Neural cell (in vitro differentiated cells): ENCODE measurements around the gene FNDC3B. TPM values are rescaled to one million over a fixed set of nuclear protein-coding genes. Genes with fewer than 3 reads are reported as not detected.

Experiments used
- H2AFZ ChIP-seq: fragments of 200-600, 300-800 bp; sonication (generic), shearing (Covaris generic); 2 replicates; pipeline ENCODE4 v1.6.0; 2014; ENCODE audit warnings: low read depth, mild to moderate bottlenecking, antibody characterized with exemption, low read length, moderate library complexity
- H3F3A ChIP-seq: fragments of 200-600 bp; shearing (Covaris generic); 2 replicates; pipeline ENCODE4 v1.6.1; 2016; ENCODE audit warnings: mild to moderate bottlenecking, moderate library complexity, mixed read lengths, antibody characterized with exemption, low read length; ENCODE audit not compliant: insufficient read depth, poor library complexity, severe bottlenecking
- H3K27ac ChIP-seq: fragments of 200-600, 300-800 bp; sonication (generic), shearing (Covaris generic); 2 replicates; pipeline ENCODE4 v1.5.1; 2014; ENCODE audit warnings: mild to moderate bottlenecking, low read length, moderate library complexity
- H3K27me3 ChIP-seq: fragments of 300-800, 200-600 bp; sonication (generic), shearing (Covaris generic); 2 replicates; pipeline ENCODE4 v1.6.0; 2014; ENCODE audit warnings: mild to moderate bottlenecking, low read depth, low read length, moderate library complexity; ENCODE audit not compliant: insufficient read depth
- H3K36me3 ChIP-seq: fragments of 300-800, 200-600 bp; sonication (generic), shearing (Covaris generic); 2 replicates; pipeline ENCODE4 v1.5.1; 2014; ENCODE audit warnings: mild to moderate bottlenecking, antibody characterized with exemption, low read length, moderate library complexity; ENCODE audit not compliant: insufficient read depth
- H3K4me2 ChIP-seq: fragments of 300-800, 200-600 bp; sonication (generic), shearing (Covaris generic); 2 replicates; pipeline ENCODE4 v1.6.0; 2014; ENCODE audit warnings: mild to moderate bottlenecking, low read length
- H3K4me3 ChIP-seq: fragments of 300-800, 200-600 bp; sonication (generic), shearing (Covaris generic); 2 replicates; pipeline ENCODE4 v1.5.1; 2014; ENCODE audit warnings: mild to moderate bottlenecking, low read length, moderate library complexity
- H3K79me2 ChIP-seq: fragments of 200-600 bp; shearing (Covaris generic); replicated peaks from 2 replicates; pipeline ENCODE4 v1.6.0; 2014; ENCODE audit warnings: mild to moderate bottlenecking, low read length, moderate library complexity; ENCODE audit not compliant: insufficient read depth
- H3K9ac ChIP-seq: fragments of 300-800, 200-600 bp; sonication (generic), shearing (Covaris generic); 2 replicates; pipeline ENCODE4 v1.6.1; 2016; ENCODE audit warnings: mild to moderate bottlenecking, low read length, mixed read lengths
- H3K9me2 ChIP-seq: fragments of 200-600 bp; shearing (Covaris generic); 2 replicates; pipeline ENCODE4 v1.6.1; 2016; ENCODE audit warnings: mild to moderate bottlenecking, low read length, mixed read lengths; ENCODE audit not compliant: insufficient read depth
- H3K9me3 ChIP-seq: fragments of 200-600, 300-800 bp; sonication (generic), shearing (Covaris generic); 2 replicates; pipeline ENCODE4 v1.6.1; 2016; ENCODE audit warnings: mild to moderate bottlenecking, mixed run types, low read length, moderate library complexity, mixed read lengths
- H4K20me1 ChIP-seq: fragments of 200-600 bp; shearing (Covaris generic); 2 replicates; pipeline ENCODE4 v1.6.1; 2016; ENCODE audit warnings: mild to moderate bottlenecking, mixed run types; ENCODE audit not compliant: insufficient read depth
- EP300 ChIP-seq: fragments of 450-650 bp; conservative IDR thresholded peaks from 2 replicates; pipeline ENCODE4 v1.6.1; 2014; ENCODE audit warnings: antibody characterized with exemption, mild to moderate bottlenecking, moderate library complexity; ENCODE audit not compliant: poor library complexity, severe bottlenecking
- EZH2 ChIP-seq: fragments of 200-600, 300-800 bp; shearing (Covaris generic), sonication (generic); IDR thresholded peaks from 2 replicates; pipeline ENCODE4 v1.6.1; 2014; ENCODE audit warnings: antibody characterized with exemption, low read length, borderline replicate concordance, mild to moderate bottlenecking; ENCODE audit not compliant: insufficient read depth, poor library complexity, severe bottlenecking
- MXI1 ChIP-seq: fragments of 450-650 bp; conservative IDR thresholded peaks from 2 replicates; pipeline ENCODE4 v1.6.1; 2014; ENCODE audit warnings: antibody characterized with exemption, mild to moderate bottlenecking; ENCODE audit not compliant: poor library complexity, severe bottlenecking
- POLR2AphosphoS5 ChIP-seq: IDR thresholded peaks from 2 replicates; pipeline ENCODE4 v1.6.1; 2012
- RAD21 ChIP-seq: fragments of 450-650 bp; conservative IDR thresholded peaks from 2 replicates; pipeline ENCODE4 v1.6.1; 2014; ENCODE audit warnings: antibody characterized with exemption, mild to moderate bottlenecking, moderate library complexity
- SMC3 ChIP-seq: fragments of 450-650 bp; conservative IDR thresholded peaks from 2 replicates; pipeline ENCODE4 v1.6.1; 2014; ENCODE audit warnings: antibody characterized with exemption, mild to moderate bottlenecking, moderate library complexity; ENCODE audit not compliant: poor library complexity
- TAF1 ChIP-seq: IDR thresholded peaks from 2 replicates; pipeline ENCODE4 v1.6.1; 2012; ENCODE audit warnings: low read depth
- polyA plus RNA-seq: library from polyadenylated mRNA; depleted of rRNA; stranded (reverse); fragments of >200 nt; gene quantifications from 2 replicates; pipeline ENCODE4 v1.2.3, GENCODE V29; 2014
- TF ChIP-seq, protein P1 (sequence below): IDR thresholded peaks from 2 replicates; pipeline ENCODE4 v1.6.1; 2012; ENCODE audit warnings: borderline replicate concordance
- TF ChIP-seq, protein P2 (sequence below): fragments of 450-650 bp; IDR thresholded peaks from 2 replicates; pipeline ENCODE4 v1.5.1; 2014; ENCODE audit warnings: antibody characterized with exemption, mild to moderate bottlenecking, moderate library complexity; ENCODE audit not compliant: poor library complexity, severe bottlenecking

The FNDC3B gene
- polyA plus RNA-seq, 1 donor from 2014 or later = 4.9 TPM

DNA sequence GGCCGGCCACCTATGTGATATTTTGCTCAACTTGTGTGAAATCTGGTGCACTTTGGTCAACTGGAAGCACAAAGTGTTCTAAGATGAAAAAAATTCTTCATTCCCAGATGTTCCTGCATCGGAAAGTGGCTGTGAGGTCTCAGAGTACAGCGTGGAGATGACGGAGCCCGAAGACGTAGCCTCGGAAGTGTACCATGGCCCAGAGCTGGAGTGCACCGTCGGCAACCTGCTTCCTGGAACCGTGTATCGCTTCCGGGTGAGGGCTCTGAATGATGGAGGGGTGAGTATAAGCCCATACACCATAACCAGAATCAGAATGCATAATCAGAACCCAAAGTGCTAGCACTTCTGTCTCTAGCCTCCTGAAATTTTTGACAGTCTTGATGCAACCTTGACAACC is 304.6 kb downstream of the FNDC3B start:
- Histone ChIP-seq H3K4me2 (no peak overlapping the region), H3K36me3 (no peaks in the 10 kb centered on the region), H3K27ac (no peak overlapping the region), H2AFZ (no peak overlapping the region), H3K4me3 (no peak overlapping the region), H3K79me2 (no peaks in the 10 kb centered on the region), H4K20me1 (no peaks in the 10 kb centered on the region), H3K9me3 (no peaks in the 10 kb centered on the region), H3K9me2 (no peaks in the 10 kb centered on the region), H3K27me3 (no peaks in the 10 kb centered on the region), H3K9ac (no peak overlapping the region), H3F3A (no peaks in the 10 kb centered on the region)
- TF ChIP-seq MXI1 (no peak), TAF1 (no peak), SMC3 (no peak), POLR2AphosphoS5 (no peak)
- TF ChIP-seq, protein P1, sequence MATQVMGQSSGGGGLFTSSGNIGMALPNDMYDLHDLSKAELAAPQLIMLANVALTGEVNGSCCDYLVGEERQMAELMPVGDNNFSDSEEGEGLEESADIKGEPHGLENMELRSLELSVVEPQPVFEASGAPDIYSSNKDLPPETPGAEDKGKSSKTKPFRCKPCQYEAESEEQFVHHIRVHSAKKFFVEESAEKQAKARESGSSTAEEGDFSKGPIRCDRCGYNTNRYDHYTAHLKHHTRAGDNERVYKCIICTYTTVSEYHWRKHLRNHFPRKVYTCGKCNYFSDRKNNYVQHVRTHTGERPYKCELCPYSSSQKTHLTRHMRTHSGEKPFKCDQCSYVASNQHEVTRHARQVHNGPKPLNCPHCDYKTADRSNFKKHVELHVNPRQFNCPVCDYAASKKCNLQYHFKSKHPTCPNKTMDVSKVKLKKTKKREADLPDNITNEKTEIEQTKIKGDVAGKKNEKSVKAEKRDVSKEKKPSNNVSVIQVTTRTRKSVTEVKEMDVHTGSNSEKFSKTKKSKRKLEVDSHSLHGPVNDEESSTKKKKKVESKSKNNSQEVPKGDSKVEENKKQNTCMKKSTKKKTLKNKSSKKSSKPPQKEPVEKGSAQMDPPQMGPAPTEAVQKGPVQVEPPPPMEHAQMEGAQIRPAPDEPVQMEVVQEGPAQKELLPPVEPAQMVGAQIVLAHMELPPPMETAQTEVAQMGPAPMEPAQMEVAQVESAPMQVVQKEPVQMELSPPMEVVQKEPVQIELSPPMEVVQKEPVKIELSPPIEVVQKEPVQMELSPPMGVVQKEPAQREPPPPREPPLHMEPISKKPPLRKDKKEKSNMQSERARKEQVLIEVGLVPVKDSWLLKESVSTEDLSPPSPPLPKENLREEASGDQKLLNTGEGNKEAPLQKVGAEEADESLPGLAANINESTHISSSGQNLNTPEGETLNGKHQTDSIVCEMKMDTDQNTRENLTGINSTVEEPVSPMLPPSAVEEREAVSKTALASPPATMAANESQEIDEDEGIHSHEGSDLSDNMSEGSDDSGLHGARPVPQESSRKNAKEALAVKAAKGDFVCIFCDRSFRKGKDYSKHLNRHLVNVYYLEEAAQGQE = no peak
- TF ChIP-seq, protein P2, sequence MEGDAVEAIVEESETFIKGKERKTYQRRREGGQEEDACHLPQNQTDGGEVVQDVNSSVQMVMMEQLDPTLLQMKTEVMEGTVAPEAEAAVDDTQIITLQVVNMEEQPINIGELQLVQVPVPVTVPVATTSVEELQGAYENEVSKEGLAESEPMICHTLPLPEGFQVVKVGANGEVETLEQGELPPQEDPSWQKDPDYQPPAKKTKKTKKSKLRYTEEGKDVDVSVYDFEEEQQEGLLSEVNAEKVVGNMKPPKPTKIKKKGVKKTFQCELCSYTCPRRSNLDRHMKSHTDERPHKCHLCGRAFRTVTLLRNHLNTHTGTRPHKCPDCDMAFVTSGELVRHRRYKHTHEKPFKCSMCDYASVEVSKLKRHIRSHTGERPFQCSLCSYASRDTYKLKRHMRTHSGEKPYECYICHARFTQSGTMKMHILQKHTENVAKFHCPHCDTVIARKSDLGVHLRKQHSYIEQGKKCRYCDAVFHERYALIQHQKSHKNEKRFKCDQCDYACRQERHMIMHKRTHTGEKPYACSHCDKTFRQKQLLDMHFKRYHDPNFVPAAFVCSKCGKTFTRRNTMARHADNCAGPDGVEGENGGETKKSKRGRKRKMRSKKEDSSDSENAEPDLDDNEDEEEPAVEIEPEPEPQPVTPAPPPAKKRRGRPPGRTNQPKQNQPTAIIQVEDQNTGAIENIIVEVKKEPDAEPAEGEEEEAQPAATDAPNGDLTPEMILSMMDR = no peak

DNA sequence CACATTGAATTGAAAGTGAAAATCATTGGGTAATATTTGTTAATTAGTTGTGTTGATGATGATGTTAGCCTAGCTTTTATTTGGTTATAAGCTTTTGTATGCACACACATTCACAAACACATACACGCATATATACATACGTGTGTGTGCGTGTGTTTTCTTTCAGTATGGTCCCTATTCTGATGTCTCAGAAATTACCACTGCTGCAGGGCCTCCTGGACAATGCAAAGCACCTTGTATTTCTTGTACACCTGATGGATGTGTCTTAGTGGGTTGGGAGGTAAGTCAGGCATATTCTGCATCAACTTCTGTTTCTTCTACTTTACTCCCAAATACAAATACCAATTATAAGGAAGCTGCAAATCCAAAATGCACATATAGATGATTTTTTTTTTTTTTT is 306.8 kb downstream of the FNDC3B start:
- Histone ChIP-seq H3K27me3 (no peaks in the 10 kb centered on the region), H3K9me2 (no peaks in the 10 kb centered on the region), H3K9ac (no peak overlapping the region), H3K36me3 (no peaks in the 10 kb centered on the region), H3K4me3 (no peak overlapping the region), H3K9me3 (no peaks in the 10 kb centered on the region), H3F3A (no peaks in the 10 kb centered on the region), H4K20me1 (no peaks in the 10 kb centered on the region), H2AFZ (no peak overlapping the region), H3K4me2 (no peak overlapping the region), H3K79me2 (no peaks in the 10 kb centered on the region), H3K27ac (no peak overlapping the region)
- TF ChIP-seq RAD21 (no peak), EZH2 (no peak), EP300 (no peak), POLR2AphosphoS5 (no peak), MXI1 (no peak), TAF1 (no peak)
- TF ChIP-seq, protein P1 = no peak
